HG02943 (cell line): ENCODE results near the gene KCNJ10.

Source experiments
- ATAC-seq: cut with Tn5 transposase; IDR thresholded peaks from one replicate; pipeline ENCODE4 v1.9.1; 2021; ENCODE audit warnings: mild to moderate bottlenecking, low read depth, moderate library complexity; ENCODE audit not compliant: unreplicated experiment

KCNJ10 gene

DNA sequence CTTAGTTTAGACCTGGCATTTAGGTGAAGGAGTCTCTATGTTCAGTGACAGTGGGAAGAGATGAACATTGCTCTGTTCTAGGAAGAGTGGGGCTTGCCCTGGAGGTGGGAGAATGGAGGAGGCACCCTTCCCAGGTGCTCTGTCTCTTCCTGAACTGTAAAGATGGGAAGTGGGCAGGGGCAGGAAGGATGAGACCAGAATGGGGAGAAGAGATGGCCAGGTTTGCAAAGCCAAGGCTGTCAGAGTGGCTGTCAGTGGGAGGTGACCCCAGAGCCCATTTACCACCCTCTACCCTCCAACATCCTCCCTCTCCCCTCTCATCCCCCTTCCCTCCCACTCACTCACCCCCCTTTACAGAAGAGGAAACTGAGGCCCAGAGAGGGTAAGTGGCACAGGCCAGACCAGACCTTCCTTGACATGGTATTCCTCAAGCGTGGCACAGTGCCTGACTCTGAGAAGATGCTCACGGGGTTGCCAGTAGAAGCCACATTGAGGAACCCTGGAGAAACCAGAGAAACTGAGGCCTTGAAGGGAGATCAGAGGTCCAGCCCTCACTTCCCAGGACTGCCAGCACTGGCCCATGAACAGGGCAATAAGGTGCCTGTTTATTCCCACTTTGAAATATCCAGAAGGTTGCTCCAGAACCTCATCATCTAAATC, 29.9 kb upstream of the KCNJ10 start:
- ATAC-seq = no peak

GRCh38 chr1:160098852-160099561, 29.0 kb upstream of the KCNJ10 start:
- ATAC-seq = peak; percentile 69

- peak; percentile 59 for ATAC-seq
Observed at GRCh38 chr1:160097911-160098851, 28.2 kb upstream of the KCNJ10 start, which contains the start of gene IGSF8. Gene IGSF8, minus strand, starts transcription at chr1:160098619. Its CDS starts 147 bp downstream, at chr1:160098472.

- no peak for ATAC-seq
Observed at GRCh38 chr1:160097151-160097910, 27.4 kb upstream of the KCNJ10 start.

- ATAC-seq = no peak
Observed at GRCh38 chr1:160096274-160097116, 26.5 kb upstream of the KCNJ10 start.

DNA sequence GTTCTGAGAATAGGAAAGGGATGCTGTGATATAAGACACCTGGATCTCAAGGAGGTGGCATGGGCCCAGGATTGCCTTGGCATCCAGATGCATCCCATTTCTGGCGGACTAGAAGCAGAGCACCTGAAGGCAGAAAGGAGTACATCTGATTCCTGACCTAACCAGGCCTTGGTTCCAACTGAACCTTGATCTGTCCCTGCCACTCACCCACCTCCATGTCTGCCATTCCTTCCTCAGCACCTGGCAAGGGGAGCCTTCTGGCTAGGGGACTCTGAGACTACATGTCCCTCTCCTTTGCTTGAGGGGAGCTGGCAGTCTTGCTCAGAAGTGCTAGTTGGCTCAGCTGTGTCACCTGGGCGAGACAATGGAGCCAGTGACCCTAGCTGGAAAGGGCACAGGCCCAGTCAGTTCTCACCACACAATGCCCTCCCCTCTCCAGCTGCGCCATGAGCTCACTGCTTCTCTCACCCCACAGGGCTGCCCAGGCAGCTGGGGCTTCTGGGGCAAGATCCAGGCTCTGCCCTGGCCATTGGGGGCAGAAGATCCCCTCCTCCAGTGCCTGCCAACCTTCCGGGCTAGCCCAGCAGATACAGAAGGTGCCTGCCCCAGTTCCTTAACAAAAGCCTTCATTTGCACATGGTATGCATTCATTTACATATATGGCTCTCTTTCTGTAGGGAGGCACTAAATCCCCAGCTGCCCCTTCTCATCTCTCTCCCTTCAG, 25.6 kb upstream of the KCNJ10 start:
- ATAC-seq = no peak

GRCh38 chr1:160094806-160095205, 24.8 kb upstream of the KCNJ10 start:
- ATAC-seq = no peak

- ATAC-seq = no peak
Observed at GRCh38 chr1:160094291-160094625, 24.3 kb upstream of the KCNJ10 start.

DNA sequence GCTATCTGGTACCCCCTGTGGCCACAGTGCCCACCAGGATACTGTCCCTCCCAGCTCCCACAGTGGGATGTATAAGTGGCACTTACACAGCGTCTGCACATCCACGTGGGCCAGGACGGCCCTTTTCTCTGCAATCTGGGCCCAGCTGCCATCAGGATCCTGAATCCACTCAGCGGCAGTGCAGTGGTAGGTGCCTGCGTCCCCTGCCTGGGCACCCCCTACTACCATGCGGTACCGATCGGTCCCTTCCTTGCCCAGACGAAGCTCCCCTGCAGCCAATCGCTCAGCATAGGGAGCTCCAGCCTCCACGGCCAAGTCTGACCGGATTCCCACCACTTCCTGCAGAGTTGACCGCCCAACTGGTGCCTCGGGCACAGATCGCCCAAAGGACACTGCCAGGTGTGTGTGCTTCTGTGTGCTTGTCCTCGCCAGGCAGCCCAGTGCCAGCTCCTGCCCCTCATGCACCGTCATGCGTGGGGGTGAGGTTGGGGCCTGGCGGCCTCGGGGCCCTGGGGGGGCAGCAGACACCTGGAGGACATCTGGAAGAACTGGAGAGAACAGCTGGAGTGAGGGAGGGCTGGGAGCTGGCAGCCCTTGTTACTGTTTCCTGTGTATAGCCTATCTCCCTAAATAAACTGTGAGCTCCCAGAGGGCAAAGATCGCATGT, 23.8 kb upstream of the KCNJ10 start:
- ATAC-seq = no peak

GRCh38 chr1:160093069-160093395, 23.1 kb upstream of the KCNJ10 start:
- ATAC-seq = no peak

- no peak for ATAC-seq
Observed at GRCh38 chr1:160092366-160093068, 22.6 kb upstream of the KCNJ10 start.

DNA sequence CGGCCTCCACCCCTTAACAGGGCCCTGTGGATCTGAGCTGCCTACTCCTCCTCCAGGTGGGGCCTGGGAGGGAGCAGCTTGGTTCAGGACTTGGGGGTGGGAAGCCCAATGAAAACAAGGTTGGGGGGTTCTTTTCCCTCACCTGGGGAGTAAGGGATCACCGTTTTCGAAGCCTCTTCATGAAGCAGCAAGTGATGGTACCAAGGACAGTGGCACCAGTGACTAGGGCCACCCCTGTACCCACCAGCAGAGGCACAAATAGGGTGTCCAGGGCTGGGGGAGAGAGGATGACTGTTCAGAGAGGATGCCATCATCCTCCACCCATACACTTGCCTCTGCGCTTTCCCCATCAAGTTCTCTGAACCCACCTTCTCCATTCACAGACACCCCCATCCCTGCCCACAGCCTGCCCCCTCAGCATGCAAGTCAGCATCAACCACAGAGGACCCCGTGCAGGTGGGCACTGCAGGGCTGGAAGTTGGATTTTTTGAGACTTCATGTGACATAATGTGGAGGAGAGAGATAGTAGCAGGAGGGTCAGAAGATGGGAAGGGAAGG, 21.8 kb upstream of the KCNJ10 start:
- ATAC-seq = no peak

- no peak for ATAC-seq
Observed at GRCh38 chr1:160090760-160091159, 20.8 kb upstream of the KCNJ10 start.

DNA sequence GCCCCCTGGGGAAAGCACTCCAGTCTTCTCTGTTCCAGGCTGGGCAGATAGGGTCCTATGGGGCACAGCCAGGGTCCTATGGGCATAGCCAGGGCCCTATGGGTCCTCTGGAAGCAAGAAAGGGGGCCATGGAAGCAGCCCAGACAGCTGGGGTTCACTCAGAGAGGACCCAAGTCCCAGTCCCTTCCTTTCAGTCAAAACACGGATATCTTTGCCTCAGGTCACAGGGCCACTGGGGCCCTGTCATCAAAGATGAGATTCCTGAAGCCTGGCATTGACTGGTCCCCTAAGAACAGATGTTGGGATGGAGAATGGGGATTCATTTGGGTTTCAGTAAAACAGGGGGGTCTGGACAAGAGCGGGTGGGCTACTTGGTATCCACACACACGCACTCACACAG, 19.9 kb upstream of the KCNJ10 start:
- no peak for ATAC-seq

DNA sequence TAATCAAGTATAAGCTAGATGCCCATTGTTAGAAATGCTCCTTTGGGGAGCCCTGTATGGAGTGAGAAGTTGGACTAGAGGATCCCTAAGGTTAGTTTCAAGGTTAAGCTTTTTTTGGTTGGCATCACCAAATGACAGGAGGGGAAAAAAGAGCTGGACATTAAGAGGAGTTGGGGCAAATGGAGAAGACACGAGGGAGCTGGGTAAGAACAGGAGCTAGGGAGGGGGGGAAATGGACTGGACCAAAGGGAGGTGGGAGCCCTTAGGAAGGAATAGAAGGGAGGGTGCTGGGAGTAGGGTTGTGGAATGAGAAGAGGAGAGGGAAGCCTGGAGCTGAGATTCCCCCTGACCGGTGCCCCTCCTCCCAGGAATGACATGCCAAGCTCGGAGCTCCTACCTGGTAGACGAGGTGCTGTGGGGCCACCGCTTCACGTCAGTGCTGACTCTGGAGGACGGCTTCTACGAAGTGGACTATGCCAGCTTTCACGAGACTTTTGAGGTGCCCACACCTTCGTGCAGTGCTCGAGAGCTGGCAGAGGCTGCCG, 17.2 kb upstream of the KCNJ10 start:
- ATAC-seq = no peak

DNA sequence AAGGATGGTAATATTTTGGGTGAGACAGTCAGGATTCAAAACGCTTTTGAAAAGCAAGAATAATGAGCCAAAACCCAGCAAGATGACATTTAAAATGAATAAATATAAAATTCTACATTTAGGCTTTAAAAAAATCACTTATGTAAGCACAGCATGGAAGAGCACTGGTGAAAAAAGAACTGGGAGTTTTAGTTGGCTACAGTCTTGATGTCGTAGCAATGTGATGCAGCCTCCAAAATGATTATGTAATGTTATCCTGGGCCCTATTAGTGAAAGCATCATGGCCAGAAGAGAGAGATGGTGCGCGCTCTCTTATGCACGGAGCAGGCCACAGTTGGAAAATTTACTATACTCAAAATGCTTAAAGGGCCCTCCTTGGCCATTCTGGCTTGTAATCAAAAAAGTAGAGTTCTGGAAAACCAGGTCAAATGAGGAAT, 16.5 kb upstream of the KCNJ10 start:
- ATAC-seq = no peak
